Subcutaneous preadipocyte (primary cell): ENCODE results near the gene MID1IP1. TPM values are rescaled to one million over a fixed set of nuclear protein-coding genes. Genes with fewer than 3 reads are reported as not detected.

Source experiments
- total RNA-seq: library from RNA; depleted of rRNA; stranded (reverse); fragments of >200 nt; gene quantifications from 2 replicates; pipeline ENCODE4 v1.2.3, GENCODE V29; 2012

MID1IP1 gene
- total RNA-seq = 93.1 and 119 TPM in 2 replicates

DNA sequence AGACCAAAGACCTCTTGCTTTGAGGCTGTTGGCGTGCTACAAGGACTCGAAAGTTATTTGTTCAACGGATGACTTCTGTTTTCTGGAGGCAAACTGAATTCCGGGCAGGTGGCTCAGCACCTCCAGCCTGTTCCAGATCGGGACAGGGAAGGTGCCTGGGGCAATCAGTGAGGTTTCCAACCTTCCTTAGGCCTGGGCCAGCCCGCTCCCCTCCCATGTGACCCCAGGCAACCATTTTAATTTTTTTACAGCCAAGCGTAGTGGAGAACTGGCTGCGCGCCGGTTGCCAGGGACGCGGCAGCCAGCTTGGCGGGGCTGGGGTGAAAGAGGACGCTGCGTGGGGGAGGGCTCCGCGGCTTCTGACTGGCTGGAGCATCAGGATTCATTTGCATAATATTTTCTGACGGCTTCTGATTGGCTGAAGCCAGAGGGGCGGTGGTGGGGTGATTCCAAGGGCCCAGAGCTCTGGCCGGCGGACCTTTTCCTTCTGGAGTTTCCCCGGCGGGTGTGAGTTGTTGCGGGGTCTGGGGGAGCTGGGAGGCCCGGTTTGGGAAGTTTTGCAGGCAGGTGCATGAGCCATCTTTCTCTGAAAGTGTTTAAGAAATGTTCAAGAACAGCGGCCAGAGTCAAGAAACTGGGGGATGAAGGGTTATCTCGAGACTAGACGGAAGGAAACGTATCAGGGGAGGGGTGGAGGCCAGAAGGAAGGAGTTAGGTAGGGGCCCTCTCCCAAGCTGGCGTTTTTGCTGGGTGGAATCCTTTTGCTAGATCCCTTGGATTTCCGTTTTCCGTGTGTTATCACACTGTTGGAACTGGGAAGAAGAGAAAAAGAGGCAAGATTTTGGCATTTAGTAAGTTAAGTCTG, at the start of gene MID1IP1:
TSS of gene MID1IP1 (plus strand) at position 479 of the 865 bp plus-strand sequence. CDS start 3,488 bp downstream, outside the sequence.

Other genes with a start within 250 kb of the MID1IP1 start
- 0.37 TPM in 1 of 2 replicates, not detected in the other for gene TSPAN7, start 239.9 kb upstream of the MID1IP1 start, total RNA-seq